Activated CD4-positive, alpha-beta T cell treated with anti-CD3 and anti-CD28 coated beads, Interleukin-2, amount 50 U/mL, for 16 hours (primary cell): ENCODE results near the gene PRPH.

ENCODE experiments used
- DNase-seq: peaks from one replicate; pipeline ENCODE4 v3.0.0-alpha.2; 2020

PRPH gene

GRCh38 chr12:49334681-49335080 is 39.7 kb downstream of the PRPH start:
- no peak for DNase-seq

- no peak for DNase-seq
These were observed 40.4 kb downstream of the PRPH start for GRCh38 chr12:49335118-49335954.

- DNase-seq: no peak
These were observed 41.2 kb downstream of the PRPH start for GRCh38 chr12:49335955-49336644.

- peak; percentile 87 for DNase-seq
These were observed 42.0 kb downstream of the PRPH start, which contains the start of gene C1QL4 for GRCh38 chr12:49336645-49337584. C1QL4 (minus strand) TSS chr12:49337188; CDS start chr12:49336477, 711 bp downstream.

- no peak for DNase-seq
These were observed 44.0 kb downstream of the PRPH start for GRCh38 chr12:49338830-49339463.

- no peak for DNase-seq
These were observed 44.5 kb downstream of the PRPH start for GRCh38 chr12:49339464-49339861.

- DNase-seq: no peak
These were observed 45.3 kb downstream of the PRPH start for GRCh38 chr12:49340095-49340870.

- no peak for DNase-seq
These were observed 46.2 kb downstream of the PRPH start for GRCh38 chr12:49340971-49341776.

GRCh38 chr12:49341777-49342065 is 46.8 kb downstream of the PRPH start:
- DNase-seq: no peak

GRCh38 chr12:49342066-49342913 is 47.3 kb downstream of the PRPH start:
- DNase-seq: peak; percentile 90

GRCh38 chr12:49342914-49343731 is 48.2 kb downstream of the PRPH start:
- no peak for DNase-seq

GRCh38 chr12:49344486-49345050 is 49.6 kb downstream of the PRPH start:
- DNase-seq: no peak

GRCh38 chr12:49345051-49345824 is 50.3 kb downstream of the PRPH start:
- no peak for DNase-seq

- no peak for DNase-seq
These were observed 51.1 kb downstream of the PRPH start for GRCh38 chr12:49345825-49346658.

GRCh38 chr12:49346659-49347310 is 51.8 kb downstream of the PRPH start, which contains the start of gene DNAJC22:
DNAJC22 (plus strand) TSS chr12:49346888; CDS start chr12:49348873, 1,985 bp downstream.
- no peak for DNase-seq
